MM.1S (cell line): ENCODE data around the gene HPX.
"Not testable (repeated sequence)": the region's sequence is repeated elsewhere in the genome, so short reads cannot be mapped to it uniquely, and the experiment has no call there.

ENCODE experiments used
- EZH2 ChIP-seq: fragments of 300-600 bp; sonication (generic); optimal IDR thresholded peaks from 2 replicates; pipeline ENCODE3; 2017; ENCODE audit warnings: low read depth, mild to moderate bottlenecking, antibody characterized with exemption, low read length, mixed read lengths
- TF ChIP-seq, protein P1 (sequence below): fragments of 300-600 bp; sonication (generic); IDR thresholded peaks from 2 replicates; pipeline ENCODE4 v1.5.1; 2016; ENCODE audit warnings: antibody characterized with exemption, low read length, mixed read lengths

DNA sequence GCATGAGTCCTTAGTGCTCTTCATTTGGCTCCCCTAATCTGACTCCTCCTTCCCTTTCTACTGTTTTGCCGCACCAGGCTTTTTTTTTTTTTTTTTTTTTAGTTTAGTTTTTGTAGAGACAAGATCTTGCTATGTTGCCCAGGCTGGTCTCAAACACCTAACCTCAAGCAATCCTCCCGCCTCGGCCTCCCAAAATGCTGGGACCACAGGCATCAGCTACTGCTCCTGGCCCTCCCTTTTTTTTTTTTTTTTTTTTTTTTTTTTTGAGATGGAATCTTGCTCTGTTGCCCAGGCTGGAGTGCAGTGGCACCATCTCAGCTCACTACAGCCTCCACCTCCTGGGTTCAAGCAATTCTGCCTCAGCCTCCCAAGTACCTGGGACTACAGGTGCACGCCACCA, 48.5 kb downstream of the HPX start:
- TF ChIP-seq, protein P1, sequence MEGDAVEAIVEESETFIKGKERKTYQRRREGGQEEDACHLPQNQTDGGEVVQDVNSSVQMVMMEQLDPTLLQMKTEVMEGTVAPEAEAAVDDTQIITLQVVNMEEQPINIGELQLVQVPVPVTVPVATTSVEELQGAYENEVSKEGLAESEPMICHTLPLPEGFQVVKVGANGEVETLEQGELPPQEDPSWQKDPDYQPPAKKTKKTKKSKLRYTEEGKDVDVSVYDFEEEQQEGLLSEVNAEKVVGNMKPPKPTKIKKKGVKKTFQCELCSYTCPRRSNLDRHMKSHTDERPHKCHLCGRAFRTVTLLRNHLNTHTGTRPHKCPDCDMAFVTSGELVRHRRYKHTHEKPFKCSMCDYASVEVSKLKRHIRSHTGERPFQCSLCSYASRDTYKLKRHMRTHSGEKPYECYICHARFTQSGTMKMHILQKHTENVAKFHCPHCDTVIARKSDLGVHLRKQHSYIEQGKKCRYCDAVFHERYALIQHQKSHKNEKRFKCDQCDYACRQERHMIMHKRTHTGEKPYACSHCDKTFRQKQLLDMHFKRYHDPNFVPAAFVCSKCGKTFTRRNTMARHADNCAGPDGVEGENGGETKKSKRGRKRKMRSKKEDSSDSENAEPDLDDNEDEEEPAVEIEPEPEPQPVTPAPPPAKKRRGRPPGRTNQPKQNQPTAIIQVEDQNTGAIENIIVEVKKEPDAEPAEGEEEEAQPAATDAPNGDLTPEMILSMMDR: not testable (repeated sequence)
- TF ChIP-seq EZH2: not testable (repeated sequence)
